ENCODE measurements around the gene GCNT4. TPM values are rescaled to one million over a fixed set of nuclear protein-coding genes. Genes with fewer than 3 reads are reported as not detected.

Gene GCNT4
- total RNA-seq, 4 donors from 2014 or later, result 1.1 to 12.5 (median 2.7) TPM

- no peaks in the 10 kb centered on the region for H3K4me1 ChIP-seq
- no peaks in the 10 kb centered on the region for H3K27me3 ChIP-seq
- in situ Hi-C loops (cut with MboI; ENCODE audit: low pct_ligation_motif_present in 1 of 4, low pct_unique_long_range_greater_than_20kb in 1 of 4, low sequenced_read_pairs in 3 of 4), result no loop called here
- no peak for DNase-seq
- no peak overlapping the region for H3K27ac ChIP-seq
- H3K4me3 ChIP-seq, result no peak overlapping the region
- TF ChIP-seq EP300 (IDR thresholded peaks at IDR 0.05; ENCODE audit: low read depth) (no peak), CTCF (IDR thresholded peaks at IDR 0.05) (no peak), POLR2AphosphoS5 (IDR thresholded peaks at IDR 0.05) (no peak), POLR2A (IDR thresholded peaks at IDR 0.05) (no peak)
- intact Hi-C loops (cut with DNase I; ENCODE audit: low total_unique reads), result no loop called here
- H3K36me3 ChIP-seq, result no peaks in the 10 kb centered on the region
- peaks cover 5 to 6% of the 10 kb centered on the region in 2 donors for H3K9me3 ChIP-seq
- WGBS, 2 donors (ENCODE audit: low coverage in 1 of 2), result 73 to 82% methylated on average over 7 to 10 of the region's 10 CpGs
Observed at GRCh38 chr5:75006865-75007822, 45.2 kb downstream of the GCNT4 start.

- no peak for TF ChIP-seq POLR2AphosphoS5 (IDR thresholded peaks at IDR 0.05)
- no peak for TF ChIP-seq CTCF (IDR thresholded peaks at IDR 0.05)
- TF ChIP-seq POLR2A (IDR thresholded peaks at IDR 0.05), result no peak
- TF ChIP-seq EP300 (IDR thresholded peaks at IDR 0.05; ENCODE audit: low read depth), result no peak
- Histone ChIP-seq H3K4me1 (no peaks in the 10 kb centered on the region), H3K27me3 (no peaks in the 10 kb centered on the region), H3K9me3 (peaks cover 5 to 6% of the 10 kb centered on the region in 2 donors), H3K36me3 (no peaks in the 10 kb centered on the region), H3K27ac (no peak overlapping the region), H3K4me3 (no peak overlapping the region)
- DNase-seq, result no peak
- 96 to 100% methylated on average over 1 of the region's 1 CpG for WGBS, 2 donors (ENCODE audit: low coverage in 1 of 2)
- in situ Hi-C loops (cut with MboI; ENCODE audit: low pct_ligation_motif_present in 1 of 4, low pct_unique_long_range_greater_than_20kb in 1 of 4, low sequenced_read_pairs in 3 of 4) (no loop called here), intact Hi-C loops (cut with DNase I; ENCODE audit: low total_unique reads) (no loop called here)
Observed at GRCh38 chr5:75005561-75005960, 46.8 kb downstream of the GCNT4 start.

Small RNA genes lying within 50 kb of the gene (small RNA-seq; reads per million reads assigned to genes)
- gene AC093259.1, result 0 reads per million in 4 donors

Other genes with a start within 250 kb of the GCNT4 start
- 10 to 100 TPM in 1 of 4 donors, 1 to 10 TPM in 2, under 1 TPM in 1; 0.20 to 14.6 (median 2.5) TPM for gene FAM169A, start 186.2 kb downstream of the GCNT4 start, total RNA-seq
- under 1 TPM in 1 of 4 donors, not detected in 3; 0.16 TPM for gene ANKRD31, start 184.3 kb upstream of the GCNT4 start, total RNA-seq

Data from transverse colon (tissue), 4 donors.